NCI-H1694 treated with DMSO at 0.1 percent for 48 hours (cell line): ENCODE measurements around the gene COLGALT1.
"Not testable (repeated sequence)": the region's sequence is repeated elsewhere in the genome, so short reads cannot be mapped to it uniquely, and the experiment has no call there.

Experiments used
- DNase-seq: peaks from one replicate; lab custom pipeline; 2025; lab: John Stamatoyannopoulos, UW

The COLGALT1 gene

DNA sequence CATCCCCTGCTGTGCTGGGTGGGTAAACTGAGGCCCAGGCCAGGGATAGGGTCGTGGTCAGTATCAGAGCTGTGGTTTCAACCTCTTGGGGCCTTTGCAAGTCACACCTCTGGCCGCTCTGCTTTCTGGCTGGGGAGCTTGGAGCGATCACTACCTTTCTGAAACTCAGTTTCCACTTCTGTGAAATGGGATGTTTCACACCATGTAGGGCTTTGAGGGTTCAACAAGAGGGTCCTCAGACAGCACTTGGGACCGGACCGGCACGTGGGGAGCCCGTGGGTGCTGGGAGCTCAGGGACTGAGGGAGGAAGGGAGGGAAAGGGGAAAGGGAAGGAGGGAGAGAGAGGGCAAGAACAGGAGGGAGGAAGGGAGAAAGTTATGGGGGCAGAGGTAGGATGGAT lies 22.9 kb upstream of the COLGALT1 start:
- DNase-seq = no peak

DNA sequence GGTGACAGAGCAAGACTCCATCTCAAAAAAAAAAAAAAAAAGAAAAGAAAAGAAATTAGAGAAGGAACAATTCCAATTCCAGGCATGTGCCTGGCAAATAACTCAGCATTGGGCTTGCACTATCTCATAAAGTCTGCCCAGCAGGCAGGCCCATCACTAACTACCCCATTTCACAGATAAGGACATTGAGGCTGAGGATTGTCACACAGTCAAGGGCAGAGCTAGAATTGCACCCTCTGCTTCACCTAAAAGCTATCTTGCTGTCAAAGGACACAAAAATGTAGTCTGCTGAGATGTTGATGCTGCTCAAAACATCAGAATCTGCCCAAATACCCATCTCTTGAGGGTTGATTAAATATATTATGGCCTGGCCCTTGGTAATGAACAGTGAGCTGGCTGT lies 20.7 kb upstream of the COLGALT1 start:
- DNase-seq = no peak

DNA sequence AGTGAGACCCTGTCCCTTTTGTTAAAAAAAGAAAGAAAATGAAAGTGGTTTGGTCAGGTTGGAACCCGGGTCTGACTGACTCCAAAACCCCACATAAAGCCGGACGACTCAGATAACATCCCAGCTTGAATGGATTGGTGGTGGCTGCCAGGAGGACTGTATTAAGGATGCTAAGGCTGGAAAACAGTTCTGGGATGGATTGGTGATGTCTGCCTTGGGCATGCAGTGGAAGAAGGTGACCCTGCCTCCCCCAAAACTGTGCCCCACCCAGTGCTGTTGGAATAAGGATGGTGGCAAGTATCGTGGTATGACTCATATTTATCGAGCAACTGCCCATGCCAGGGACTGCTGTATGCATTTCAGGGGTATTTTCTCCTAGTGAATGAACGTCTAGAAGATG lies 18.5 kb upstream of the COLGALT1 start:
- DNase-seq = no peak

DNA sequence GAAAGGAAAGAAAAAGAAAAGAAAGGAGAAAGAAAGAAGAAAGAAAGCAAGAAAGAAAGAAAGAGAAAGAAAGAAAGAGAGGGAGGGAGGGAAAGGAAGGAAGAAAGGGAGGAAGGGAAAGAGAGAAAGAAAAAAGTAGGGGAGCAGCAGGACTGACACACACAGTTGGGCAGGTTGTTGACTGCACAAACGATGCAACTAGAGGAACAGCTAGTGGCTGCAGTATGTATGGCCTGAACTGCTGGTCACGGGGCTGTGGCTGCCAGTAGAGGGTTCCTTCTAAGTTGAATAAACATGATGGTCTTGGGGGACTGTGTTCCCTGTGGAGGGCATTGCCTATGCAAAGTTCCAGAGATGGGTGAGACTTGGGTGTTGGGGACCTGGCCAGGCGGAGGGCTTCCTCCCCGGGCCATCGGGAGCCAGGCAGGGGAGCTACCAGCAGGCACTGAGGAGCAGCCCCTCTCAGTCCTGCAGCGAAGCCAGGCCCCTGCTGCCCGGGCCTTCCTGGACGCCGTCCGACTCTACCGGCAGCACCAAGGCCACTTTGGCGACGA lies 16.7 kb upstream of the COLGALT1 start:
- no peak for DNase-seq

DNA sequence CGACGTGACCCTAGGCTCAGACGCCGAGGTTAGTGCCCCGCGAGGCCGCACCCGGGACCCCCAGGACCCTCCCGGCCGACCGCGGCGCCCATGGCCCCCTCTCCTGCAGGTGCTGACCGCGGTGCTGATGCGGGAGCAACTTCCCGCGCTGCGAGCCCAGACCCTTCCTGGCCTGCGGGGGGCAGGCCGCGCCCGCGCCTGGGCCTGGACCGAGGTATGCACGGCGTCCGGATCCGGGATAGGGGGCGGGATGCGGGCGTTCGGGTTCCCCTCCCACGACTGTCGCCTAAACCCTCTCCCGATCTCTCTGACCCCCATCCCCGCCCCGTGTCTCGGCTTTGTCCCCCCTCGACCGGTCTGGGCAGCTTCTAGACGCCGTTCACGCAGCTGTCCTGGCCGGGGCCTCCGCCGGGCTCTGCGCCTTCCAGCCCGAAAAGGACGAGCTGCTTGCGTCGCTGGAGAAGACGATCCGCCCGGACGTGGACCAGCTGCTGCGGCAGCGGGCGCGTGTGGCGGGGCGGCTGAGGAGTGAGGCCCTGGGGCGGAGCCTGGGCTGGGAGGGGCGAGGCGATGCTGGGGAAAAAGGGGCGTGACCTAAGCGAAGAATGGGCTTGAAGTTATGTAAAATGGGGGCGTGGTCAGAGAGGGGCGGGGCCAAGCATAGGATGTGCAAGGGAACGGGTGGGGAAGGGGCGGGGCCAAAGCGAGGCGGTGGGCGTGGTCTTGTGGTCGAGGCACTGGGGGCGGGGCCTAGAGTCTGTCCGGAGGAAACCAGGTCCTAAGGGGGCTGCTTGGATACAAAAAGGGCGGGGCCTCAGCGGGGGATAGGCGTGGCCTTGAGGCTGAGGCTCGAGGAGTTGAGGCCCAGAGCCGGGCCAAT lies 16.0 kb upstream of the COLGALT1 start:
- DNase-seq = peak; percentile 55

DNA sequence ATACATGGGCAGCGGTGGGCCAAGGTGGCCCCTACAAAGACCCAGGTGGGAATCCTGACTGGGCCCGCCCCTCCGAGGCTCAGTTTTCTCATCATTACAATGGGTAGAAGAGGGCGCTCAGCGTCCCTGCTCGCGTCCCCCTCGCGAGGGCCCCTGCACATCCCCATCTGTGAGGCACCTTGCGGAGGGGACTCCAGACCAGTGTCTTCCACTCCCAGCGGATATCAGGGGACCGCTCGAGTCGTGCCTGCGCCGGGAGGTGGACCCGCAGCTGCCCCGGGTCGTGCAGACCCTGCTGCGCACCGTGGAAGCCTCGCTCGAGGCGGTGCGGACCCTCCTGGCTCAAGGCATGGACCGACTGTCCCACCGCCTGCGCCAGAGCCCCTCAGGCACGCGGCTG lies 15.3 kb upstream of the COLGALT1 start:
- no peak for DNase-seq

DNA sequence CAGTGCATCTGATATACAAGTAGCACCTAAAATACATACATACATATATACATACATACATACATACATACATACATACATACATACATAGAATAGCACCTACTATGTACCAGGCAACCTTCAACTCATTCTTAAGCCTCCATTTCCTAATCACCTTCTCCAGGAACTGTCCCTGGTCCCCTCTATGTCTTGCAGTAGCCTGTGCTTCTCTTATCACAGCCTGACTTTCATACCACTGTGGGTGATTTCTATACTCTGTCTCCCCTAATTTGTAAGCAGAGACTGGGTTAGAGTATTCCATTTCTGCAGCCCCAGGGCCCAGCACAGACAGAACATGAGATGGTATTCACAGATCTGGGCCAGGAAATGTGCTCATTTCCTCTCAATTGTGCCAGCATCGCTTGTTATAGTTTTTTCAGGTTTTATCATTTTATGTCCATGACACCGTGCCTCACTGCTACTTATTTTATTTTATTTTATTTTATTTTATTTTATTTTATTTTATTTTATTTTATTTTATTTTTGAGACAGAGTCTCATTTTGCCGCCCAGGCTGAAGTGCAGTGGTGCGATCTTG lies 14.2 kb upstream of the COLGALT1 start:
- DNase-seq = no peak

DNA sequence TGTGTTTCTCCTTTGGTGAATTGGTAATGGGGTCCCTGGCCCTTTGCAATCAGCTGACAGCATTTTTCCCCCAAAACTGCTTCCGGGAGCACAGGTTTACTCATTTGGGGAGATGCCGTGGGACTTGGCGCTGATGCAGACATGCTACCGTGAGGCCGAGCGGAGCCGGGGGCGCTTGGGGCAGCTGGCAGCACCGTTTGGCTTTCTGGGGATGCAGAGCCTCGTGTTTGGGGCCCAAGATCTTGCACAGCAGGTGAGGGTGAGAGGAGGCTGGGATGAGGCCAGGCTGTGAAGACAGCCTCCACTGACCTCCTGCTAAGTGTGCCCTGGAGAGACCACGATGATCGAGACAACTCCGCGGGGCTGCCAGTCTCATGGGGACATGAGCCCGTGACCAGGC lies 13.4 kb upstream of the COLGALT1 start:
- no peak for DNase-seq

DNA sequence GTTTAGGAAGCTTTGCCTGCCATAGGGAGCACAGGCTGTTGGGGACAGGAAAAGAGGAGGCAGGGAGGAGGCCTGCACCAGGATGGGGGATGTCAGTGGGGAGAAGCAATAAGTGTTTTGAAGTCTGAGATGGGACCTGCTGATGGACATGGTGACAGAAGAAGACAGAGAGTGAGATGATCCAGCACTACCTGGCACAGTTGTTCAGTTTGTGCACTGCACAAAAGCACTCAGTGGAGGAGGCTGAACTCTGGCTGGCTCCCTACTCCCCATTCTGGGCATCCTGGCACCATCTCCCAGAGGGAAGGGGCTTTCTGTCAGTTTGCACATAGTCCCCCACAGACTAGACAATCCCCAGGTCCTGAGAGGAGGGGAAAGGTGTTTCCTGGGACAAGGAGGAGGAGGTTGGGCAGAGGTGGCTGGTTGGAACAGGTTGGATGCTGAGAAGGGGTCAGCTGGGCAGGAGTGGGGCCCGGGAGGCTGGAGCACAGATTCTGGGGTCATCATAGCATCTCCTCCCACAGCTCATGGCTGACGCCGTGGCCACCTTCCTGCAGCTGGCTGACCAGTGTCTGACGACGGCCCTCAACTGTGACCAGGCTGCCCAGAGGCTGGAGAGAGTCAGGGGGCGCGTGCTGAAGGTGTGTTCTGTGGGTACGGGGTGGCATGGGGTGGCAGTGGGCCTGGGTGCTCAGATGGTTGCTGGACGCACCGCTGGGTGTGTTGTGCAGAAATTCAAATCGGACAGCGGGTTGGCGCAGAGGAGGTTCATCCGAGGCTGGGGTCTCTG lies 12.5 kb upstream of the COLGALT1 start:
- DNase-seq = no peak

DNA sequence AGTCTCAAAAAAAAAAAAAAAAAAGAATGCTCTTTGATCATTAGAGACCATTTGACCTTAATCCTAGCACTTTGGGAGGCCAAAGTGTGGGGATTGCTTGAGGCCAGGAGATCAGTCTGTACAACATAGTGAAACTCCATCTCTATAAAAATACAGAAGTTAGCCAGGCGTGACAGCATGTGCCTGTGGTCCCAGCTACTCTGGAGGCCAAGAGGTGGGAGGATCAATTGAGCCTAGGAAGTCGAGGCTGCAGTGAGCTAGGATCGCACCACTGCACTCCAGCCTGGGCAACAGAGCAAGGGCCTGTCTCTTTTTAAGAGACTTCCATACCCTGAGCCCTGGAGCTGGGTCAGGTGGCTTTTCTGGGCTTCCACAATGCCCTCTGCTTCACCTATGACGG lies 11.5 kb upstream of the COLGALT1 start:
- no peak for DNase-seq

DNA sequence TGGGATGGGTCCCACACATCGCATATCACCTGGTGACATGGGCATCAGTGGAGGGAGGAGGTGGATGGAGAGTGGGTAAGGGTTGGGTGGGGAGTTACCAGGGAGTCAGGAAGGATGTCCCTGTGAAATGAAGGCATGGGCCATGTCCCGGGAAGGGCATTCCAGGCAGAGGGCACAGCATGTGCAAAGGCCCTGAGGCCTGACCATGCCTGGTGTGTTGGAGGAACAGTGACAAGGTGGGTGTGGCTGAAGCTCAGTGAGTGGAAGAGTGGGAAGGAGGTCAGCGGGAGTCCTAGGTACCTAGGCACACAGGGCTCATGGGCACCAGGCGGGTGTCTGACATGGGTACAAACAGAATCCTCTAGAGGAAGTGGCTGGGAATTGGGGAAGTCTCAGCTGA lies 11.0 kb upstream of the COLGALT1 start:
- DNase-seq = no peak

DNA sequence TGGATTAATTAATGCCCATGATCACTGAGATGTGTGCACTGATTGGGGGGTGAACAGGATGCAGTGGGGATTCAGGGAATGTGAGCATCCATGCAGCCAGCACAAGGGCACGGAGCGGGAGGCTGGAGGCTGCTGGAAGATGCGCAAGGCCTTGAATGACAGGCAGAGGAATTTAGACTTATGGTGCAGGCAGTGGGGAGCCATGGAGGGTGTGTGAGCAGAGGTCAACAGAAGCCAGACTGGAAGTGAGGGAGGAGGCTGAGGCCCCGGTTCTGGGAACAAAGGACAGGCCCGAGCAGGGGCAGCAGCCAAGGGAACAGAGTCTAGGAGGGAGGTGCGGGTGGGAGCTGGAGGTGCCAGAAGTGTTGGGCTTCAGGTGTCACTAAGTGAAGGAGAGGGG lies 7.3 kb upstream of the COLGALT1 start:
- DNase-seq = no peak

DNA sequence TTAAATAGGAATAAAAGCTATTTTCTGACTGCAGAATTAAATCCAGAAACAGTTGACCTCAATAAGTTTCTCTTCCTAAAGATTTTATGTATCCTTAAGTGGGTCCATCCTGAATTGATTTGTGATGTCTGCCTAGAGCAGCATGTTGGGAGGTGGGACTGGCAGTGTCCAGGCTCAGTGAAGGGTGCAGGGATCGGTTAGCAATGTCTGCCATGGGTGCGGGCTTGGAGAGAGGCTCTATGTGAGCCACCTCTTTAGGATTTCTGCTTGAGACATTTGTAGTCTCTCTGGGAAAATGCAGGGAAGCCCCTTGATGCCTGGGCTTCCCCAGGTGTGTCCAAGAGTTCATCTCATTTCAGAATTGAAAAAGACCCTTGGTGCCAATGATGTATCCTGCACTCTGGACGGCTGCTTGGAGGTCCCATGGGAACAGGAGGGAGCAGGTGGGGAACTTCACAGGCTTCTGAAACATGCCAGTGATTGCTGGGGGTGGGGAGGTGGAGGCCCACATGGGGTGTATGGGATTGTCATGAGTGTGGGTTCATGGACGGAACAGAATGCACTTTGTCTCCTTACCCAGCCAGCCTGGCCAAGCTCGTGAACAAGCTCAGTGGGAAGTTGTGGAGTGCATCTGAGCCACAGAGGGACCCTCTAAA lies 6.2 kb upstream of the COLGALT1 start:
- DNase-seq = no peak

DNA sequence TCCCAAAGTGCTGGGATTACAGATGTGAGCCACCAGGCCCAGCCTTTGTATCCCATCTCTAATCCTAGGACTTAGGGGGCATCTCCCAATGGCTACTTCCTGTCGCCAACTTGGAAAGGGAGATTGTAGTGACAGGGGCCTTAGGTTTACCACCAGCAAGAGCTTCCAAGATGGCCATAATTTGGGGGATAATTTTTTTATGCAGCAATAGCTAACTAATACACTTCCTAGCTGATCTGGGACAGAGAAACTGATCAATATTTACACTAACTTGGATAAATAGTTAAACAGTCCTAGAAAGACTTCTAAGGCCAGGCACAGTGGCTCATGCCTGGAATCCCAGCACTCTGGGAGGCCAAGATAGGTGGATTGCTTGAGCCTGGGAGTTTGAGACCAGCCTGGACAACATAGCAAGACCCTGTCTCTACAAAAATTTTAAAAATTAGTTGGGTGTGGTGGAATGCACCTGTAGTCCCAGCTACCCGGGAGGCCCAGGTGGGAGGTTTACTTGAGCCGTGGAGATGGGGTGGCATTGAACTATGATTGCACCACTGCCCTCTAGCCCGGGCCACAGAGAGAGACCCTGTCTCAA lies 5.3 kb upstream of the COLGALT1 start:
- no peak for DNase-seq

DNA sequence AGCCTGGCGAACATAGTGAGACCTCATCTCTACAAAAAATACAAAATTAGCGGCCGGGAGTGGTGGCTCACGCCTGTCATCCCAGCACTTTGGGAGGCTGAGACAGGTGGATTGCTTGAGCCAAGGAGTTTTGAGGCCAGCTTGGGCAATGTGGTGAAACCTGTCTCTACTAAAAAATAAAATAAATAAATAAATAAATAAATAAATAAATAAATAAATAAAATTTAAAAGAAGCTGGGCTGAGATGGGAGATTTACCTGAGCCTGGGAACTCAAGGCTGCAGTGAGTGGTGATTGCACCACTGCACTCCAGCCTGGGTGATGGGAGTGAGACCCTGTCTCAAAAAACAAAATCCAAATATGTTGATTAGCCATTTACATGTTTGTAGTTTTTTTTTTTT lies 2.7 kb upstream of the COLGALT1 start:
- DNase-seq = not testable (repeated sequence)

DNA sequence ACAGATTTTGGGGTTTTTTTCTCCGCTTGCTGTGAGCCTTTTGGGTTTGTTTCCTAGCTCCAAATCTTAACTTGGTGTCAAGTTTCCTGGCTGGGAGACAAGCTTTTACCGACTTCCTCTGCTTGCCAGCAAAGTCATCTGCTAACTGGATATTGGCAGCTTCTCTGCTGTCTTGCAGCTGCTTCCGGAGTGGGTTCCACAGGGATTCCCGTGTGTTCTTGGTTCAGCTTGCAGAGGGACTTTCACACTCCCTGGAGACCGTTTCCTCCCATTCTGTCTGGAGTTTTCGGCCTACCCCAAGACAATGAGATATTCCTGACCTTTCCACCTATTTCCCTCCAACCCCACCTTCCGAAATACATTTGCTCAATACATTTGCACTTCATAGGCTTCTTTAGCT lies 2.2 kb upstream of the COLGALT1 start:
- DNase-seq = peak; percentile 23

DNA sequence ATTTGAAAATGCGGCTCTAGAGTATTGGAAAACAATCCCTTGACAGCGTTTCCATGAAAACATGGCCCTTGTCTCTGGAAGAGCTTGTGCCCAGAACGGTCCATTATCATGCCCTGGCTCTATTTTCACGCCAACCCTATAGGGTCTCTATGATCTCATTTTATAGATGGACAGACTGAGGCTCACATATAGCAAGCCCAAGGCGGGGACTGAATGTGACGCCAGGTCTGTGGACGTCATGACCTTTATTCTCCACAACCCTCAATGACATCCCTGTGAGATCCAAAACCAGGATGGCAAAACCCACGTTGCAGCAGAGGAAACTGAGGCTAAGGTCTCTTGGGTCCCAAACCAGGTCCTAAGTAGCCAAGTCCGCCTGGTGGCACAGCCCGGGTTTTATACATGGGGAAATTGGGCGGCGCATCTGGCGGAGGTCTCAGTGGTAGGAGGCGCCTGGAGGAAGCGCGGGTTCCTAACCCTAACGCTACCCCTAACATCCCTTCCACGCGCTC lies 425 bp upstream of the COLGALT1 start:
- DNase-seq = no peak

DNA sequence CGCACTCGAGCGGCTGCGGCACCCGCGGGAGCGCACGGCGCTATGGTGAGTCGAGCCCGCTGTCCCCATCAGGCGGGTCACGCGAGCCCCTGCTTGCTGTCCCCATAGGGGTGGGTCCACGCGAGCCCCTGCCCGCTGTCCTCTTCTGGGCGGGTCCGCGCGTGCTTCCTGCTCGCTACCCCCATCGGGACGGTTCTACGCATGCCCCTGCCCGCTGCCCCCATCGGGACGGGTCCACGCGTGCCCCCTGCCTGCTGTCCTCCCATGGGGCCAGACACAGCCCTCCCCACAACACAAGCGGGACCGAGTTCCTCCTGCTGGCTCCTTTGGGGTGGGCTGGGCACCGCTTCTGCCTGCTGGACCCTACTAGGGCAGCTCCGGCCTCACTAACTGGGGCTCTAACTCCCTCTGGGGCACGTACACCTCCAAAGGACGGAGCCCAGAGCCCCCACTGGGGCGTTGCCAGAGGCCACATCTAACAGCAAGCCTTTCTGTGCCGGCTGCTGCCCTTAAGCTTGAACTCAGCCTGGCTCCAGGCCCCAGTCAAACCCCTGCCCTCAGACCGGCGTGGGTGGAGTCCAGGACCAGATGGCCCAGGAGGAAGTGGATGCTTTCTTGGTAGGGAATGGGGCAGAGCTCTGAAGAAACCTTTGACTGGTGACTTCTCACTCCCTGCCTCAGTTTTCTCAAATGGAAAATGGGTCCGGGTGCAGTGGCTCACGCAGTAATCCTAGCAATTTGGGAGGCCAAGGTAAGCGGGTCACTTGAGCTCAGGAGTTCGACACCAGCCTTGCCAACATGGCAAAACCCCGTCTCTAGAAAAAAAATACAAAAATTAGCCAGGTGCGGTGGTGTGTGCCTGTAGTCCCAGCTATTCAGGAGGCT lies 722 bp downstream of the COLGALT1 start:
- no peak for DNase-seq

DNA sequence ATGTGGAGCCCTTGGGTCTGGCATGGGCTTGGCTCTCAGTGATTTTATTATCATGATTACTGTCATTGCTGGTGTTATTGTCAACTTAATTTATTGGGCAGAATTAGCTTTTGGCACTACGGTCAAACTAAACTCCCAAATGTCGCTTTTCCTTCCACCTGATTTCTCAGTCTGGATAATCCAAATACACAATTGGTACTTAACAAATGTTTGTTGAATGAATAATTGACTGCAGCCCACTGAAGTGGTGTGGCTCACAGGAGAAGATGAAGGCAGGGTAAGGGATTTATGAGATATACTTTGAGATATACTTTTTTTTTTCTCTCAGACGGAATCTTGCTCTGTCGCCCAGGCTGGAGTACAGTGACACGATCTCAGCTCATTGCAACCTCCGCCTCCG lies 1.5 kb downstream of the COLGALT1 start:
- no peak for DNase-seq

DNA sequence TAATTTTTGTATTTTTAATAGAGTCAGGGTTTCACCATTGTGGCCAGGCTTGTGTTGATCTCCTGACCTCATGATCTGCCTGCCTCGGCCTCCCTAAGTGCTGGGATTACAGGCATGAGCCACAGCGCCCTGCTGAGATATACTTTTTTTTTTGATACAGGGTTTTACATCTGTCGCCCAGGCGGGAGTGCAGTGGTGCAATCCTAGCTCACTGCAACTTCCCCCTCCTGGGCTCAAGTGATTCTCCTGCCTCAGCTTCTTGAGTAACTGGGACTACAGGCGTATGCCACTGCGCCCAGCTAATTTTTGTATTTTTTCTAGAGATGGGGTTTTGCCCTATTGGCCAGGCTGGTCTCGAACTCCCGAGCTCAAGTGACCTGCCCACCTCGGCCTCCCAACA lies 2.0 kb downstream of the COLGALT1 start:
- no peak for DNase-seq

DNA sequence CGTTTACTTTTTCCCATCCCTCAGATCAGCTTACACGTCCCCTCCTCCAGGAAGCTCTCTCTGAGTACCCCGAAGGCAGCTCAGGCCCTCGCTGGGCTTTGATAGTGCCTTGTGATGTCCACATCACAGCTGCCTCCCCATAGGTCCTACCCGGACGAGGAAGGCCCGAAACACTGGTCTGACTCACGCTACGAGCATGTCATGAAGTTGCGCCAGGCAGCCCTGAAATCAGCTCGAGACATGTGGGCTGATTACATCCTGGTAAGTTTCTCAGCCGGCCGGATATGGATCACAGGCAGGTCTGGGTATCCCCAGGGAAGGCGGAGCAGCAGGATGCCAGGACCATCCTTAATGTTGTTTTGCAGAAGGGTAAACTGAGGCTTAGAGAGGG lies 4.8 kb downstream of the COLGALT1 start:
- no peak for DNase-seq
